Neutrophil (primary cell): ENCODE data around the gene FOXC2.

Experiments
- H3K27ac ChIP-seq: fragments of 200-600 bp; sonication (generic); 2 replicates; pipeline ENCODE4 v1.5.1; 2016; ENCODE audit warnings: mild to moderate bottlenecking, moderate library complexity
- H3K27me3 ChIP-seq: fragments of 200-600 bp; sonication (generic); 2 replicates; pipeline ENCODE4 v1.6.0; 2016; ENCODE audit warnings: mild to moderate bottlenecking
- H3K36me3 ChIP-seq: fragments of 200-600 bp; sonication (generic); 2 replicates; pipeline ENCODE4 v1.5.1; 2017
- H3K4me1 ChIP-seq, 2 experiments: fragments of 200-600 bp in 1 of 2; sonication (generic) in 1 of 2; 1 replicate in 1 of 2; 2 replicates in 1 of 2; pipeline versions ENCODE4 v1.5.1 to v1.6.1; 2013 to 2016; ENCODE audit warnings: low read depth in 1 of 2, low read length in 1 of 2, mild to moderate bottlenecking in 1 of 2, moderate library complexity in 1 of 2; ENCODE audit not compliant: control insufficient read depth in 1 of 2, insufficient read depth in 1 of 2
- H3K4me3 ChIP-seq, 2 experiments: fragments of 200-600 bp in 1 of 2; sonication (generic) in 1 of 2; 1 replicate in 1 of 2; 2 replicates in 1 of 2; pipeline ENCODE4 v1.5.1; 2013 to 2016; ENCODE audit warnings: low read depth in 1 of 2, low read length in 1 of 2, mild to moderate bottlenecking in 1 of 2, moderate library complexity in 1 of 2
- H3K9me3 ChIP-seq: fragments of 200-600 bp; sonication (generic); 2 replicates; pipeline ENCODE4 v1.5.1; 2016
- TF ChIP-seq, protein P1 (sequence below): fragments of 200-600 bp; sonication (generic); IDR thresholded peaks from 2 replicates; pipeline ENCODE4 v1.5.1; 2016; ENCODE audit warnings: antibody characterized with exemption

The FOXC2 gene

DNA sequence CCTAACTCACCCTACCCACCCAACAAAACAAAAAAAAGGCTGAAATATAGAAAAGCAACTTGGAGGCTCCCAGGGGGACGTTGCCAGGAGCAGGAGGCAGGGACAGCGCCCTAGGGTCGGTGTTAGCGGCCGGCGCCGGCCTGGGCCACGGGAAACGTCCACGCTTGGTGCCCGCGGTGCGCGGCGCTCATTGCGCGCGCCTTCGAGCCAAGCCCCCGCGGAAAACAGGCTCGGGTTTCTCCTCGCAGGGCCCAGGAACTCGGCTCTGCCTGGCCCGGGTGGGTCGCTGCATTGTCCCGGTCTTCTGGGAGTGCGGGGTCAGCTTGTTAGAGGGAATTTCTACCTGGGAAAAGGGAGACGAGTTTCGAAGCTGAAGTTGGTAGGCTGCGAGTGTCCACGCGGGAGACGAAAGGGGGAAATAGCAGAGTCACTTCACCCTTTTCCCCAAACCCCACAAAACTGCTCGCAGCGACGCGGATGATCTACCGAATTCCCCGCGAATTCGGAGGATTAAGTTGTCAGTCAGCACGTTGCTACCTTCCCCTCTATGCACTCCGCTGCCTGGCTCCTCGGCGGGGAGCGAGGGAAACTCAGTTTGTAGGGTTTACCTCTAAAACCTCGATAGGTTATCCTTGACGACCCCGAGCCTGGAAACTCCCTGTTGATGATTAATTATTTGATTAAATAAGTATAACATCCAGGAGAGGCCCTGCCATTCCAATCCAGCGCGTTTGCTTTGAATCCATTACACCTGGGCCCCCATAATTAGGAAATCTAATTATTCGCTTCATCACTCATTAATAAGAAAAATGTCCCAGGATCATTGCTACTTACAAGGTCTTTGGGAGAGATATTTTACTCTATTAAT lies 751 bp upstream of the FOXC2 start:
- Histone ChIP-seq H3K36me3 (no peaks in the 10 kb centered on the region), H3K4me3 (peak overlapping the region in 1 of 2 experiments; percentile 8), H3K27me3 (peaks cover 100% of the 10 kb centered on the region), H3K9me3 (no peaks in the 10 kb centered on the region), H3K4me1 (peaks cover 30 to 32% of the 10 kb centered on the region in 2 experiments), H3K27ac (no peak overlapping the region)
- TF ChIP-seq, protein P1, sequence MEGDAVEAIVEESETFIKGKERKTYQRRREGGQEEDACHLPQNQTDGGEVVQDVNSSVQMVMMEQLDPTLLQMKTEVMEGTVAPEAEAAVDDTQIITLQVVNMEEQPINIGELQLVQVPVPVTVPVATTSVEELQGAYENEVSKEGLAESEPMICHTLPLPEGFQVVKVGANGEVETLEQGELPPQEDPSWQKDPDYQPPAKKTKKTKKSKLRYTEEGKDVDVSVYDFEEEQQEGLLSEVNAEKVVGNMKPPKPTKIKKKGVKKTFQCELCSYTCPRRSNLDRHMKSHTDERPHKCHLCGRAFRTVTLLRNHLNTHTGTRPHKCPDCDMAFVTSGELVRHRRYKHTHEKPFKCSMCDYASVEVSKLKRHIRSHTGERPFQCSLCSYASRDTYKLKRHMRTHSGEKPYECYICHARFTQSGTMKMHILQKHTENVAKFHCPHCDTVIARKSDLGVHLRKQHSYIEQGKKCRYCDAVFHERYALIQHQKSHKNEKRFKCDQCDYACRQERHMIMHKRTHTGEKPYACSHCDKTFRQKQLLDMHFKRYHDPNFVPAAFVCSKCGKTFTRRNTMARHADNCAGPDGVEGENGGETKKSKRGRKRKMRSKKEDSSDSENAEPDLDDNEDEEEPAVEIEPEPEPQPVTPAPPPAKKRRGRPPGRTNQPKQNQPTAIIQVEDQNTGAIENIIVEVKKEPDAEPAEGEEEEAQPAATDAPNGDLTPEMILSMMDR = no peak

DNA sequence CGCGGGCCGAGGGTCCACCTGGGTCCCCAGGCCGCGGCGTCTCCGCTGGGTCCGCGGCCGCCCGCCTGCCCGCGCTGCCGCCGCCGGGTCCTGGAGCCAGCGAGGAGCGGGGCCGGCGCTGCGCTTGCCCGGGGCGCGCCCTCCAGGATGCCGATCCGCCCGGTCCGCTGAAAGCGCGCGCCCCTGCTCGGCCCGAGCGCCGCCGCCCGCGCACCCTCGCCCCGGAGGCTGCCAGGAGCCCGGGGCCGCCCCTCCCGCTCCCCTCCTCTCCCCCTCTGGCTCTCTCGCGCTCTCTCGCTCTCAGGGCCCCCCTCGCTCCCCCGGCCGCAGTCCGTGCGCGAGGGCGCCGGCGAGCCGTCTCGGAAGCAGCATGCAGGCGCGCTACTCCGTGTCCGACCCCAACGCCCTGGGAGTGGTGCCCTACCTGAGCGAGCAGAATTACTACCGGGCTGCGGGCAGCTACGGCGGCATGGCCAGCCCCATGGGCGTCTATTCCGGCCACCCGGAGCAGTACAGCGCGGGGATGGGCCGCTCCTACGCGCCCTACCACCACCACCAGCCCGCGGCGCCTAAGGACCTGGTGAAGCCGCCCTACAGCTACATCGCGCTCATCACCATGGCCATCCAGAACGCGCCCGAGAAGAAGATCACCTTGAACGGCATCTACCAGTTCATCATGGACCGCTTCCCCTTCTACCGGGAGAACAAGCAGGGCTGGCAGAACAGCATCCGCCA lies 504 bp downstream of the FOXC2 start:
- TF ChIP-seq, protein P1 = no peak
- no peaks in the 10 kb centered on the region for H3K9me3 ChIP-seq
- peaks cover 30 to 32% of the 10 kb centered on the region in 2 experiments for H3K4me1 ChIP-seq
- peaks cover 100% of the 10 kb centered on the region for H3K27me3 ChIP-seq
- no peaks in the 10 kb centered on the region for H3K36me3 ChIP-seq
- no peak overlapping the region for H3K27ac ChIP-seq
- peak overlapping the region in 1 of 2 experiments; percentile 32 for H3K4me3 ChIP-seq

DNA sequence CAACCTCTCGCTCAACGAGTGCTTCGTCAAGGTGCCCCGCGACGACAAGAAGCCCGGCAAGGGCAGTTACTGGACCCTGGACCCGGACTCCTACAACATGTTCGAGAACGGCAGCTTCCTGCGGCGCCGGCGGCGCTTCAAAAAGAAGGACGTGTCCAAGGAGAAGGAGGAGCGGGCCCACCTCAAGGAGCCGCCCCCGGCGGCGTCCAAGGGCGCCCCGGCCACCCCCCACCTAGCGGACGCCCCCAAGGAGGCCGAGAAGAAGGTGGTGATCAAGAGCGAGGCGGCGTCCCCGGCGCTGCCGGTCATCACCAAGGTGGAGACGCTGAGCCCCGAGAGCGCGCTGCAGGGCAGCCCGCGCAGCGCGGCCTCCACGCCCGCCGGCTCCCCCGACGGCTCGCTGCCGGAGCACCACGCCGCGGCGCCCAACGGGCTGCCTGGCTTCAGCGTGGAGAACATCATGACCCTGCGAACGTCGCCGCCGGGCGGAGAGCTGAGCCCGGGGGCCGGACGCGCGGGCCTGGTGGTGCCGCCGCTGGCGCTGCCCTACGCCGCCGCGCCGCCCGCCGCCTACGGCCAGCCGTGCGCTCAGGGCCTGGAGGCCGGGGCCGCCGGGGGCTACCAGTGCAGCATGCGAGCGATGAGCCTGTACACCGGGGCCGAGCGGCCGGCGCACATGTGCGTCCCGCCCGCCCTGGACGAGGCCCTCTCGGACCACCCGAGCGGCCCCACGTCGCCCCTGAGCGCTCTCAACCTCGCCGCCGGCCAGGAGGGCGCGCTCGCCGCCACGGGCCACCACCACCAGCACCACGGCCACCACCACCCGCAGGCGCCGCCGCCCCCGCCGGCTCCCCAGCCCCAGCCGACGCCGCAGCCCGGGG lies 1.3 kb downstream of the FOXC2 start:
- Histone ChIP-seq H3K9me3 (no peaks in the 10 kb centered on the region), H3K27me3 (peaks cover 100% of the 10 kb centered on the region), H3K36me3 (no peaks in the 10 kb centered on the region), H3K27ac (no peak overlapping the region), H3K4me3 (no peak overlapping the region), H3K4me1 (peaks cover 30 to 32% of the 10 kb centered on the region in 2 experiments)
- TF ChIP-seq, protein P1 = no peak

DNA sequence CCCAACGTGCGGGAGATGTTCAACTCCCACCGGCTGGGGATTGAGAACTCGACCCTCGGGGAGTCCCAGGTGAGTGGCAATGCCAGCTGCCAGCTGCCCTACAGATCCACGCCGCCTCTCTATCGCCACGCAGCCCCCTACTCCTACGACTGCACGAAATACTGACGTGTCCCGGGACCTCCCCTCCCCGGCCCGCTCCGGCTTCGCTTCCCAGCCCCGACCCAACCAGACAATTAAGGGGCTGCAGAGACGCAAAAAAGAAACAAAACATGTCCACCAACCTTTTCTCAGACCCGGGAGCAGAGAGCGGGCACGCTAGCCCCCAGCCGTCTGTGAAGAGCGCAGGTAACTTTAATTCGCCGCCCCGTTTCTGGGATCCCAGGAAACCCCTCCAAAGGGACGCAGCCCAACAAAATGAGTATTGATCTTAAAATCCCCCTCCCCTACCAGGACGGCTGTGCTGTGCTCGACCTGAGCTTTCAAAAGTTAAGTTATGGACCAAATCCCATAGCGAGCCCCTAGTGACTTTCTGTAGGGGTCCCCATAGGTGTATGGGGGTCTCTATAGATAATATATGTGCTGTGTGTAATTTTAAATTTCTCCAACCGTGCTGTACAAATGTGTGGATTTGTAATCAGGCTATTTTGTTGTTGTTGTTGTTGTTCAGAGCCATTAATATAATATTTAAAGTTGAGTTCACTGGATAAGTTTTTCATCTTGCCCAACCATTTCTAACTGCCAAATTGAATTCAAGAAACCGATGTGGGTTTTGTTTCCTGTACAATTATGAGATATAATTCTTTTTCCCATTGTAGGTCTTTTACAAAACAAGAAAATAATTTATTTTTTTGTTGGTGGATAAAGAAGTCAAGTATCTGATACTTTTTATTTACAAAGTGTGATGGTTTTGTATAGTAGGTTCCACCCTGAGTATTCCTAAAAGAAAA lies 2.3 kb downstream of the FOXC2 start:
- no peak overlapping the region for H3K27ac ChIP-seq
- H3K4me3 ChIP-seq = no peak overlapping the region
- TF ChIP-seq, protein P1 = no peak
- H3K36me3 ChIP-seq = no peaks in the 10 kb centered on the region
- no peaks in the 10 kb centered on the region for H3K9me3 ChIP-seq
- peaks cover 25 to 29% of the 10 kb centered on the region in 2 experiments for H3K4me1 ChIP-seq
- H3K27me3 ChIP-seq = peaks cover 100% of the 10 kb centered on the region
